ENCODE results near the gene C19orf53. TPM values are rescaled to one million over a fixed set of nuclear protein-coding genes. Genes with fewer than 3 reads are reported as not detected.

C19orf53 gene
- total and polyA plus RNA-seq, 2 donors (not counting 3 experiments of a cell fraction or from before 2014, with no cell fraction given), result 113 to 239 TPM

GRCh38 chr19:13764821-13765394 lies 9.3 kb upstream of the C19orf53 start:
- Histone ChIP-seq H3K27me3 (ENCODE audit: control insufficient read depth in 2 of 2, insufficient read depth in 2 of 2, low read length in 2 of 2) (no peaks in the 10 kb centered on the region), H2AFZ (ENCODE audit: low read depth, low read length) (peak overlapping the region; percentile 38), H3K9me1 (replicated peaks; ENCODE audit: control insufficient read depth, extremely low read depth, insufficient read depth, low read length) (no peaks in the 10 kb centered on the region), H3K27ac (ENCODE audit: insufficient read depth, low read depth, low read length) (no peak overlapping the region), H3K4me2 (ENCODE audit: insufficient read depth, low read length) (peak overlapping the region; percentile 93), H3K4me3 (replicated peaks in 1 of 3; ENCODE audit: insufficient read depth in 1 of 3, low read depth in 1 of 3, low read length in 3 of 3) (peak overlapping the region; percentile 56 to 79 (median 65)), H3K9me3 (replicated peaks; ENCODE audit: control insufficient read depth, insufficient read depth, low read length) (no peaks in the 10 kb centered on the region), H4K20me1 (replicated peaks; ENCODE audit: control insufficient read depth, extremely low read depth, insufficient read depth, low read length) (no peaks in the 10 kb centered on the region), H3K79me2 (ENCODE audit: control insufficient read depth, insufficient read depth, low read length) (peaks cover 23% of the 10 kb centered on the region), H3K36me3 (ENCODE audit: control insufficient read depth in 2 of 2, extremely low read depth in 1 of 2, insufficient read depth in 2 of 2, low read length in 2 of 2) (peaks cover 10 to 31% of the 10 kb centered on the region in 2 experiments), H3K4me1 (ENCODE audit: control insufficient read depth, extremely low read depth, insufficient read depth, low read length) (peaks cover 12% of the 10 kb centered on the region), H3K9ac (replicated peaks; ENCODE audit: extremely low read depth, insufficient read depth, low read length) (peak overlapping the region; percentile 68)
- CTCF ChIA-PET, result interaction anchor here (0.8 to 1.4 kb wide), 10 partner anchors 8 to 97 kb away, joined by 3 to 6 read pairs (median 4); partner anchors contain the start of gene ZSWIM4
- dilution Hi-C loops (cut with MboI; ENCODE audit: extremely low pct_ligation_motif_present, low sequenced_read_pairs), result no loop called here
- DNase-seq (ENCODE audit: low read depth, low spot score), result no peak
- POLR2A ChIA-PET, result interaction anchor here (0.6 to 1.4 kb wide), 3 partner anchors 9 to 39 kb away, joined by 3 to 5 read pairs (median 3); a partner anchor contains a TSS
- BruUV-seq (replicated peaks), result no TSS peak
- TF ChIP-seq JUN (IDR thresholded peaks at IDR 0.05; ENCODE audit: borderline replicate concordance, insufficient read depth, insufficient read length, low read depth), result no peak
- TF ChIP-seq MAX (IDR thresholded peaks at IDR 0.05; ENCODE audit: insufficient read depth, insufficient read length), result no peak
- no peak for TF ChIP-seq EZH2 (IDR thresholded peaks at IDR 0.05; ENCODE audit: borderline replicate concordance, low read depth, low read length, severe bottlenecking)
- no peak for TF ChIP-seq POLR2A (IDR thresholded peaks at IDR 0.05; ENCODE audit: low read depth, low read length)
- no peak for TF ChIP-seq FOS (IDR thresholded peaks at IDR 0.05; ENCODE audit: borderline replicate concordance, insufficient read depth, low read length)
- TF ChIP-seq MYC (IDR thresholded peaks at IDR 0.05; ENCODE audit: low read depth, low read length), result no peak
- TF ChIP-seq POLR2AphosphoS5 (IDR thresholded peaks at IDR 0.05; ENCODE audit: insufficient read depth, low read depth, low read length), result no peak
- no peak for TF ChIP-seq CTCF (IDR thresholded peaks at IDR 0.05; ENCODE audit: extremely low read depth in 1 of 2, insufficient read depth in 1 of 2, low read depth in 1 of 2, low read length in 2 of 2)
- TF ChIP-seq GATA2 (IDR thresholded peaks at IDR 0.05; ENCODE audit: insufficient read depth, insufficient read length, low read depth, low read length), result no peak
- intact Hi-C loops (cut with micrococcal nuclease), result loop anchor here (1.0 to 2.0 kb wide), 2 partner anchors 9 to 16 kb away; partner anchors contain the start of gene C19orf53
- FAIRE-seq, result peak; percentile 37
